Lower leg skin (tissue), 3 donors: Measurements from ENCODE around the gene ABCC9.

ENCODE experiments used
- CTCF ChIP-seq, 3 donors: fragments of 450-650 bp; IDR thresholded peaks; one replicate each; pipeline ENCODE4 v1.5.1; 2016; ENCODE audit warnings: antibody characterized with exemption in 3 of 3, mild to moderate bottlenecking in 3 of 3, moderate library complexity in 2 of 3
- POLR2A ChIP-seq, 2 donors: fragments of 450-650 bp; IDR thresholded peaks; one replicate each; pipeline ENCODE4 v1.6.1; 2016 to 2017; ENCODE audit warnings: antibody characterized with exemption in 2 of 2, mild to moderate bottlenecking in 1 of 2, moderate library complexity in 1 of 2

- TF ChIP-seq CTCF (IDR thresholded peaks at IDR 0.05) = no peak
- TF ChIP-seq POLR2A (IDR thresholded peaks at IDR 0.05) = no peak
Observed at GRCh38 chr12:21826618-21826910, 114.7 kb downstream of the ABCC9 start.
